ENCODE data around the gene NLRP3. TPM values are rescaled to one million over a fixed set of nuclear protein-coding genes. Genes with fewer than 3 reads are reported as not detected.

Gene NLRP3
- total and polyA plus RNA-seq, 2 of the 13 experiments (the other 11 are each of a cell fraction or from before 2014, with no cell fraction given), result not detected

DNA sequence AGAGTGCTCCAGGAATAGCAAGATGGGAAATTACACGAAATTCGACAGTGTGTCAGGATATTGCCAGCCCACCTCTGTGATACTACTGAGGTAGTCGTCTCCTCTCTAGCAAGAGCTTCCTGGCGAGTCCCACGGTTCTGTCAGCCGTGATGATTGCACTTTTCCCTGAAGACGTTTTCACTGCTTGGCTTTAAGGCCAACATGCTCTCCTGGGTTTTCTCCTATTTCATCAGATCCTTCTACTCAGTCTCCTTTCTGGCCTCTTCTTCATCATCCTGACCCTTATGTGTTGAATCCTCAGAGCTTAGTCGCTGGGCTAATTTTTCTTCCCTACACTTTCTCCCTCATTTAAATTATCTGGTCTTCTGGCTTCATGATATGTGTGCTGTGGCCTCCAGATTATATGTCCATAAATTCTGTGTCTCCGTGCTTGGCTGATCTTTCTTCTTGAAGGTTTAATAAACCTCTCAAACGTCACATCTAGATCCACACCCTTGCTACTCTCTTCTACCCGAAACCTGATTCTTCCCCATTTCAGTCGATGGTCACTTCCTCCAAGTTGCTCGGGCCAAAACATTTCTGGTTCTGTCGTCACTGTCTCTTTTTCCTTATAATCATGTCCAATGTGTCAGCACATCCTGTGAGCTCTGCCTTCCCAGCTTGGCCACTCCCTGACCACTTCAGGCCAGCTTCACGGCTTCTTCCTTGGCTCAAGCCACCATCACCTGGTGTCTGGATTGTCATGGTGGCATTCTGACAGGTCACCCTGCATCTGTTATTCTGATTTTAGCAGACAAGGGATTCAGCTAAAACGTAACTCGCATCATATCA is 29.8 kb downstream of the NLRP3 start:
- 12% methylated on average over 17 of the region's 17 CpGs for WGBS (ENCODE audit: low lambda C conversion rate)
- H3K79me2 ChIP-seq (ENCODE audit: insufficient read depth, low read length), result no peaks in the 10 kb centered on the region
- POLR2A ChIA-PET, result no interaction called here

More for the DNA sequence above, 29.8 kb downstream of the NLRP3 start:
- no TSS peak for BruUV-seq (replicated peaks)
- no peak overlapping the region for H3K4me2 ChIP-seq (ENCODE audit: low read depth, low read length)
- DNase-seq (ENCODE audit: low spot score) (no peak), FAIRE-seq (no peak), ATAC-seq (no peak)
- no peak overlapping the region for H3K4me3 ChIP-seq (replicated peaks in 1 of 3; ENCODE audit: insufficient read depth in 1 of 3, low read depth in 2 of 3, low read length in 3 of 3)
- intact Hi-C loops (cut with micrococcal nuclease; ENCODE audit: unreplicated experiment) (no loop called here), in situ Hi-C loops (cut with HindIII; ENCODE audit: extremely low pct_ligation_motif_present, low pct_unique_long_range_greater_than_20kb) (no loop called here)
- peaks cover 1 to 29% of the 10 kb centered on the region in 2 experiments; a peak in 1 of 5 replicates for H3K27me3 ChIP-seq (ENCODE audit: control insufficient read depth in 1 of 2, insufficient read depth in 2 of 2, low read length in 2 of 2)
- no peaks in the 10 kb centered on the region for H3K9me3 ChIP-seq (ENCODE audit: low read length)
- CTCF ChIA-PET (ENCODE audit: low intra/inter-chr PET ratio, low total read pairs), result no interaction called here
- TF ChIP-seq MTF2 (CRISPR knock-in tag; IDR thresholded peaks at IDR 0.05; ENCODE audit: borderline replicate concordance) (no peak), ZNF460 (CRISPR knock-in tag; IDR thresholded peaks at IDR 0.05; ENCODE audit: borderline replicate concordance) (no peak), SETDB1 (CRISPR knock-in tag; IDR thresholded peaks at IDR 0.05; ENCODE audit: borderline replicate concordance) (no peak), ESRRA (CRISPR knock-in tag; IDR thresholded peaks at IDR 0.05; ENCODE audit: low read depth) (no peak), ZNF704 (CRISPR knock-in tag; IDR thresholded peaks at IDR 0.05; ENCODE audit: borderline replicate concordance) (no peak), ZNF678 (CRISPR knock-in tag; IDR thresholded peaks at IDR 0.05) (no peak), CREB1 (IDR thresholded peaks at IDR 0.05) (peak; percentile 36; the same call in 1 of the 2 replicates), CREB1 (CRISPR knock-in tag; IDR thresholded peaks at IDR 0.05) (no peak)
- TF ChIP-seq, protein P1, sequence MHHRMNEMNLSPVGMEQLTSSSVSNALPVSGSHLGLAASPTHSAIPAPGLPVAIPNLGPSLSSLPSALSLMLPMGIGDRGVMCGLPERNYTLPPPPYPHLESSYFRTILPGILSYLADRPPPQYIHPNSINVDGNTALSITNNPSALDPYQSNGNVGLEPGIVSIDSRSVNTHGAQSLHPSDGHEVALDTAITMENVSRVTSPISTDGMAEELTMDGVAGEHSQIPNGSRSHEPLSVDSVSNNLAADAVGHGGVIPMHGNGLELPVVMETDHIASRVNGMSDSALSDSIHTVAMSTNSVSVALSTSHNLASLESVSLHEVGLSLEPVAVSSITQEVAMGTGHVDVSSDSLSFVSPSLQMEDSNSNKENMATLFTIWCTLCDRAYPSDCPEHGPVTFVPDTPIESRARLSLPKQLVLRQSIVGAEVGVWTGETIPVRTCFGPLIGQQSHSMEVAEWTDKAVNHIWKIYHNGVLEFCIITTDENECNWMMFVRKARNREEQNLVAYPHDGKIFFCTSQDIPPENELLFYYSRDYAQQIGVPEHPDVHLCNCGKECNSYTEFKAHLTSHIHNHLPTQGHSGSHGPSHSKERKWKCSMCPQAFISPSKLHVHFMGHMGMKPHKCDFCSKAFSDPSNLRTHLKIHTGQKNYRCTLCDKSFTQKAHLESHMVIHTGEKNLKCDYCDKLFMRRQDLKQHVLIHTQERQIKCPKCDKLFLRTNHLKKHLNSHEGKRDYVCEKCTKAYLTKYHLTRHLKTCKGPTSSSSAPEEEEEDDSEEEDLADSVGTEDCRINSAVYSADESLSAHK (CRISPR knock-in tag; IDR thresholded peaks at IDR 0.05; ENCODE audit: borderline replicate concordance), result no peak
- no peak overlapping the region for H2AFZ ChIP-seq (ENCODE audit: low read length)
- H4K20me1 ChIP-seq (ENCODE audit: insufficient read depth, low read length), result no peaks in the 10 kb centered on the region
- no peak overlapping the region for H3K9ac ChIP-seq (ENCODE audit: insufficient read depth, low read depth, low read length)
- no peaks in the 10 kb centered on the region for H3K36me3 ChIP-seq (replicated peaks in 1 of 2; ENCODE audit: control insufficient read depth in 1 of 2, insufficient read depth in 2 of 2, low read length in 2 of 2)
- H3K4me1 ChIP-seq (ENCODE audit: insufficient read depth, low read length), result no peaks in the 10 kb centered on the region
- H3K27ac ChIP-seq (ENCODE audit: extremely low read length, insufficient read depth, low read length), result no peak overlapping the region

All from HepG2 (cell line).